HUES64 (cell line): Measurements from ENCODE around the gene JRKL. TPM values are rescaled to one million over a fixed set of nuclear protein-coding genes. Genes with fewer than 3 reads are reported as not detected.
A peak's percentile ranks its signal among the peaks of the same experiment; 100 is the strongest.

Source experiments
- H3K27ac ChIP-seq: 2 replicates; pipeline ENCODE4 v1.7.0; 2013; ENCODE audit warnings: low read depth, low read length, inconsistent platforms
- H3K27me3 ChIP-seq: 2 replicates; pipeline ENCODE4 v1.6.1; 2013; ENCODE audit warnings: mild to moderate bottlenecking, low read length; ENCODE audit not compliant: insufficient read depth
- H3K36me3 ChIP-seq: 2 replicates; pipeline ENCODE4 v1.6.1; 2013; ENCODE audit warnings: mild to moderate bottlenecking, low read length; ENCODE audit not compliant: insufficient read depth
- H3K4me1 ChIP-seq: 2 replicates; pipeline ENCODE4 v1.6.1; 2013; ENCODE audit warnings: mild to moderate bottlenecking, low read length, moderate library complexity; ENCODE audit not compliant: insufficient read depth
- H3K4me3 ChIP-seq: 2 replicates; pipeline ENCODE4 v1.5.1; 2013; ENCODE audit warnings: mild to moderate bottlenecking, low read length, moderate library complexity
- H3K9ac ChIP-seq: 2 replicates; pipeline ENCODE4 v1.6.1; 2013; ENCODE audit warnings: mild to moderate bottlenecking, low read depth, low read length
- H3K9me3 ChIP-seq: 2 replicates; pipeline ENCODE4 v1.6.1; 2013; ENCODE audit warnings: low read depth, low read length; ENCODE audit not compliant: insufficient read depth
- WGBS: fragments of 150-250, 120-280 bp; methylation state at CpG from one replicate; pipeline ENCODE4 v1.1.7; 2013; ENCODE audit warnings: missing lambda C conversion rate; 5-methylcytosine and 5-hydroxymethylcytosine counted together
- polyA plus RNA-seq, 2 experiments: library from polyadenylated mRNA; stranded (reverse); fragments of 50-300 nt; gene quantifications; one replicate each; pipeline ENCODE4 v1.2.3, GENCODE V29; 2013

The JRKL gene
- polyA plus RNA-seq (2013, experiment 1 of 2): 3.4 TPM
- polyA plus RNA-seq (2013, experiment 2 of 2): 4.1 TPM

GRCh38 chr11:96389720-96390487 lies at the start of gene JRKL, which contains the start of gene CCDC82:
Gene JRKL (plus strand): TSS chr11:96390013. CDS start chr11:96390650, 637 bp downstream.
Gene CCDC82 (minus strand): TSS chr11:96389912. CDS start chr11:96384747, 5,165 bp downstream.
- Histone ChIP-seq H3K36me3 (0 out of 2 replicates have a peak, but pooled peaks cover 3% of the 10 kb centered on the region), H3K9me3 (no peaks in the 10 kb centered on the region), H3K27me3 (no peaks in the 10 kb centered on the region), H3K27ac (peak within 1 kb of the TSS; percentile 97), H3K4me3 (peak within 1 kb of the TSS; percentile 88), H3K9ac (peak within 1 kb of the TSS; percentile 87), H3K4me1 (peaks cover 12% of the 10 kb centered on the region; the same call in 1 of the 2 replicates)
- 1% methylated on average over 53 of the region's 53 CpGs for WGBS

- Histone ChIP-seq H3K4me1 (peaks cover 39% of the 10 kb centered on the region), H3K9ac (no peak overlapping the region), H3K4me3 (no peak overlapping the region), H3K27ac (no peak overlapping the region), H3K36me3 (no peaks in the 10 kb centered on the region), H3K27me3 (peaks cover 7% of the 10 kb centered on the region; the same call in 1 of the 2 replicates), H3K9me3 (no peaks in the 10 kb centered on the region)
- WGBS: 92% methylated on average over 4 of the region's 4 CpGs
Measured at GRCh38 chr11:96340555-96340885, 49.3 kb upstream of the JRKL start.

GRCh38 chr11:96341211-96342013 lies 48.4 kb upstream of the JRKL start:
- Histone ChIP-seq H3K9me3 (no peaks in the 10 kb centered on the region), H3K27me3 (peaks cover 7% of the 10 kb centered on the region; the same call in 1 of the 2 replicates), H3K4me3 (peak overlapping the region; percentile 84), H3K9ac (no peak overlapping the region; the same call in 1 of the 2 replicates), H3K4me1 (peaks cover 31% of the 10 kb centered on the region), H3K36me3 (no peaks in the 10 kb centered on the region), H3K27ac (no peak overlapping the region)
- 60% methylated on average over 26 of the region's 26 CpGs for WGBS

- H3K9me3 ChIP-seq: no peaks in the 10 kb centered on the region
- H3K4me3 ChIP-seq: peak overlapping the region; percentile 84
- H3K4me1 ChIP-seq: peaks cover 23% of the 10 kb centered on the region
- no peak overlapping the region for H3K27ac ChIP-seq
- H3K27me3 ChIP-seq: peaks cover 7% of the 10 kb centered on the region; the same call in 1 of the 2 replicates
- WGBS: 6% methylated on average over 13 of the region's 13 CpGs
- peak overlapping the region; percentile 77 for H3K9ac ChIP-seq
- no peaks in the 10 kb centered on the region for H3K36me3 ChIP-seq
Measured at GRCh38 chr11:96342014-96342960, 47.5 kb upstream of the JRKL start.

GRCh38 chr11:96342961-96343711 lies 46.7 kb upstream of the JRKL start, which contains the start of gene MAML2:
Gene MAML2 (minus strand): TSS chr11:96343195. CDS start chr11:96341895, 1,300 bp downstream.
- WGBS: 15% methylated on average over 31 of the region's 31 CpGs

GRCh38 chr11:96356848-96357247 lies 33.0 kb upstream of the JRKL start:
- no peak overlapping the region for H3K27ac ChIP-seq
- no peak overlapping the region for H3K9ac ChIP-seq
- H3K36me3 ChIP-seq: peaks cover 31% of the 10 kb centered on the region
- H3K27me3 ChIP-seq: no peaks in the 10 kb centered on the region
- no peak overlapping the region for H3K4me3 ChIP-seq
- WGBS: 92% methylated on average over 4 of the region's 4 CpGs
- H3K4me1 ChIP-seq: no peaks in the 10 kb centered on the region
- H3K9me3 ChIP-seq: no peaks in the 10 kb centered on the region

More at GRCh38 chr11:96342961-96343711, 46.7 kb upstream of the JRKL start, which contains the start of gene MAML2:
- Histone ChIP-seq H3K4me3 (peak within 1 kb of the TSS; percentile 84), H3K36me3 (no peaks in the 10 kb centered on the region), H3K27me3 (peaks cover 7% of the 10 kb centered on the region; the same call in 1 of the 2 replicates), H3K4me1 (peaks cover 14% of the 10 kb centered on the region), H3K9ac (peak within 1 kb of the TSS; percentile 77), H3K27ac (no peak within 1 kb of the TSS), H3K9me3 (no peaks in the 10 kb centered on the region)

GRCh38 chr11:96357794-96358193 lies 32.0 kb upstream of the JRKL start:
- Histone ChIP-seq H3K9me3 (no peaks in the 10 kb centered on the region), H3K4me3 (no peak overlapping the region), H3K27me3 (no peaks in the 10 kb centered on the region), H3K9ac (no peak overlapping the region), H3K36me3 (peaks cover 31% of the 10 kb centered on the region), H3K27ac (no peak overlapping the region), H3K4me1 (no peaks in the 10 kb centered on the region)
- WGBS: 93% methylated on average over 1 of the region's 1 CpG

GRCh38 chr11:96358321-96358720 lies 31.5 kb upstream of the JRKL start:
- Histone ChIP-seq H3K9ac (no peak overlapping the region), H3K36me3 (peaks cover 32% of the 10 kb centered on the region), H3K4me1 (no peaks in the 10 kb centered on the region), H3K9me3 (no peaks in the 10 kb centered on the region), H3K27me3 (no peaks in the 10 kb centered on the region), H3K27ac (no peak overlapping the region), H3K4me3 (no peak overlapping the region)
- WGBS: 94% methylated on average over 3 of the region's 3 CpGs

- Histone ChIP-seq H3K9ac (no peak overlapping the region), H3K27ac (no peak overlapping the region), H3K9me3 (no peaks in the 10 kb centered on the region), H3K4me1 (no peaks in the 10 kb centered on the region), H3K27me3 (no peaks in the 10 kb centered on the region), H3K36me3 (peaks cover 41% of the 10 kb centered on the region), H3K4me3 (no peak overlapping the region)
- 98% methylated on average over 2 of the region's 2 CpGs for WGBS
Measured at GRCh38 chr11:96361778-96362177, 28.0 kb upstream of the JRKL start.

- no peak overlapping the region for H3K4me3 ChIP-seq
- H3K36me3 ChIP-seq: peaks cover 49% of the 10 kb centered on the region
- H3K4me1 ChIP-seq: no peaks in the 10 kb centered on the region
- H3K27ac ChIP-seq: no peak overlapping the region
- WGBS: 71% methylated on average over 1 of the region's 1 CpG
- no peaks in the 10 kb centered on the region for H3K27me3 ChIP-seq
- peaks cover 3% of the 10 kb centered on the region for H3K9me3 ChIP-seq
- no peak overlapping the region for H3K9ac ChIP-seq
Measured at GRCh38 chr11:96365493-96365892, 24.3 kb upstream of the JRKL start.
